ENCODE measurements around the gene RUNX1. TPM values are rescaled to one million over a fixed set of nuclear protein-coding genes. Genes with fewer than 3 reads are reported as not detected.

Gene RUNX1
- total and polyA plus RNA-seq, 4 experiments from 2014 or later: 6.0 to 96.3 (median 56.4) TPM

DNA sequence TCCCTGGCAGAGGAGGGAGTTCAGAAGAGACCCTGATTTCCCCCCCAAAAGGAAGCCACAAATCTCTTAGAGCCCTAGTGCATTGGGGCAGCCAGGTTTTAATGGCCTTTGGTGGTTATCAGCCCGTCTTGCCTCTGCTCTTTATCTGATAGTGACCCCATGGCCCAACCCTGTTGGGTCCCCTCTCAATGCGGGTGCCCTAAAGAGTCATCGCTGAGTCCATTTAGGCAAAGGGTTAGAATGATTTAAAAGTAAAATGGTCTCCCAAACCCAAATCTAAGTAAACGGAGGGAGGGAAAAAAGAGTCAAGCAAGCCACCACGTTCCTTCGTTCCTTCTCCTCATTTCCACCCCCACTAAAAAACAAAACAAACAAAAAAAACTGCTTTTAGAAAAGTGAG lies 164.0 kb downstream of the RUNX1 start:
- peaks cover 12 to 26% of the 10 kb centered on the region in 2 donors for H3K36me3 Mint-ChIP-seq
- intact Hi-C loops (cut with micrococcal nuclease): no loop called here
- ChIA-PET CTCF (ENCODE audit: partially characterized antibody) (interaction anchor here (0.7 to 10.8 kb wide), 7 partner anchors 19 to 955 kb away, joined by 3 to 108 read pairs (median 8); partner anchors contain the start of gene RUNX1), POLR2A (ENCODE audit: partially characterized antibody) (interaction anchor here (1.1 to 13.4 kb wide), 4 partner anchors 8 to 163 kb away, joined by 3 to 280 read pairs (median 52); partner anchors contain the start of gene RUNX1)
- H3K9me3 Mint-ChIP-seq: peaks cover 0 to 6% (median 0%) of the 10 kb centered on the region in 8 donors
- Histone ChIP-seq H3K36me3 (ENCODE audit: insufficient read depth, low read length) (peaks cover 4% of the 10 kb centered on the region), H3K27ac (ENCODE audit: low read depth, low read length) (no peak overlapping the region), H3K4me1 (ENCODE audit: insufficient read depth, low read length) (peaks cover 60% of the 10 kb centered on the region), H3K4me3 (ENCODE audit: low read length in 2 of 2) (no peak overlapping the region), H3K9me3 (ENCODE audit: control insufficient read depth in 1 of 2, low read length in 2 of 2) (no peaks in the 10 kb centered on the region), H3K27me3 (ENCODE audit: insufficient read depth, low read length) (no peaks in the 10 kb centered on the region)
- peaks cover 33 to 69% (median 50%) of the 10 kb centered on the region in 4 donors for H3K4me1 Mint-ChIP-seq
- peak overlapping the region in 5 of 8 donors; percentile 43 to 89 (median 80) for H3K4me3 Mint-ChIP-seq
- DNase-seq: no peak
- H3K27me3 Mint-ChIP-seq: peaks cover 0 to 1% of the 10 kb centered on the region in 2 donors
- peak overlapping the region; percentile 3 to 99 (median 67) for H3K27ac Mint-ChIP-seq

- Histone ChIP-seq H3K27me3 (ENCODE audit: insufficient read depth, low read length) (no peaks in the 10 kb centered on the region), H3K4me3 (ENCODE audit: low read length in 2 of 2) (no peak overlapping the region), H3K36me3 (ENCODE audit: insufficient read depth, low read length) (peaks cover 9% of the 10 kb centered on the region), H3K27ac (ENCODE audit: low read depth, low read length) (no peak overlapping the region), H3K4me1 (ENCODE audit: insufficient read depth, low read length) (peaks cover 59% of the 10 kb centered on the region), H3K9me3 (ENCODE audit: control insufficient read depth in 1 of 2, low read length in 2 of 2) (no peaks in the 10 kb centered on the region)
- Mint-ChIP-seq H3K36me3 (peaks cover 17 to 33% of the 10 kb centered on the region in 2 donors), H3K27me3 (peaks cover 0 to 1% of the 10 kb centered on the region in 2 donors), H3K9me3 (peaks cover 0 to 6% (median 0%) of the 10 kb centered on the region in 8 donors), H3K4me1 (peaks cover 33 to 69% (median 52%) of the 10 kb centered on the region in 4 donors), H3K4me3 (no peak overlapping the region), H3K27ac (peak overlapping the region in 6 of 7 donors; percentile 3 to 40 (median 20))
- POLR2A ChIA-PET (ENCODE audit: partially characterized antibody): interaction anchor here (3.4 to 13.4 kb wide), 2 partner anchors 49 to 163 kb away, joined by 13 to 280 read pairs; partner anchors contain the start of gene RUNX1
- CTCF ChIA-PET (ENCODE audit: partially characterized antibody): interaction anchor here (1.2 to 10.8 kb wide), 4 partner anchors 139 to 956 kb away, joined by 4 to 108 read pairs (median 28); partner anchors contain the start of gene RUNX1
- intact Hi-C loops (cut with micrococcal nuclease): no loop called here
- DNase-seq: no peak
These were observed 164.7 kb downstream of the RUNX1 start for GRCh38 chr21:34884346-34884929.

- no peak overlapping the region for H3K4me3 ChIP-seq (ENCODE audit: low read length in 2 of 2)
- H3K36me3 ChIP-seq (ENCODE audit: insufficient read depth, low read length): peaks cover 9% of the 10 kb centered on the region
- peak overlapping the region; percentile 38 to 83 (median 61) for H3K27ac Mint-ChIP-seq
- no peaks in the 10 kb centered on the region for H3K9me3 ChIP-seq (ENCODE audit: control insufficient read depth in 1 of 2, low read length in 2 of 2)
- CTCF ChIA-PET (ENCODE audit: partially characterized antibody): interaction anchor here (1.2 to 10.8 kb wide), 3 partner anchors 138 to 956 kb away, joined by 4 to 108 read pairs (median 5); partner anchors contain the start of gene RUNX1
- intact Hi-C loops (cut with micrococcal nuclease): no loop called here
- H3K27ac ChIP-seq (ENCODE audit: low read depth, low read length): no peak overlapping the region
- peaks cover 0 to 6% (median 0%) of the 10 kb centered on the region in 8 donors for H3K9me3 Mint-ChIP-seq
- peaks cover 34 to 69% (median 52%) of the 10 kb centered on the region in 4 donors for H3K4me1 Mint-ChIP-seq
- H3K4me1 ChIP-seq (ENCODE audit: insufficient read depth, low read length): peaks cover 59% of the 10 kb centered on the region
- POLR2A ChIA-PET (ENCODE audit: partially characterized antibody): interaction anchor here (13.4 kb wide), 1 partner anchor 164 kb away, joined by 280 read pairs; the partner anchor contains the start of gene RUNX1
- H3K27me3 Mint-ChIP-seq: no peaks in the 10 kb centered on the region
- peaks cover 20 to 34% of the 10 kb centered on the region in 2 donors for H3K36me3 Mint-ChIP-seq
- no peak for DNase-seq
- no peaks in the 10 kb centered on the region for H3K27me3 ChIP-seq (ENCODE audit: insufficient read depth, low read length)
- peak overlapping the region in 3 of 8 donors; percentile 25 to 49 (median 35) for H3K4me3 Mint-ChIP-seq
These were observed 165.4 kb downstream of the RUNX1 start for GRCh38 chr21:34883491-34884271.

DNA sequence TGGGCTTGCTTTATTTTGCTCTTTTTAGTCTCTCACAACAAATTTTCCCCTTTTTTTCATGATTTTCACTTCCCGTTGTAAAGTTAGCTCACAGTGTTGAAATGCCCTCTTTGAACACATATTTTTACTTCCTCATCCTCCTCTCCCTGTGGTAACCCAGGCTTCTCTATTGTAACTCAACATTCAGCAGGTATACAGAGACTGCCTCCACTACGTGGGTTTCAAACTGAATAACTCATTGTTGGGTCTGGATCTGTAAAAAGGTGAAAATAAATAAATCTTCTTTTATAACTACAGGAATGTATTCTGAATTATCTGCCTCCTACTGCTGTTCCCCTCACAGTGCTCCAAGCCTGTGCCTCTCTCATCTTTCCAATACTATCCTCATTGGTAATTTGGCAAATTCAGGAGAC lies 166.4 kb downstream of the RUNX1 start:
- POLR2A ChIA-PET (ENCODE audit: partially characterized antibody): no interaction called here
- H3K4me1 Mint-ChIP-seq: peaks cover 34 to 67% (median 49%) of the 10 kb centered on the region in 4 donors
- Histone ChIP-seq H3K27ac (ENCODE audit: low read depth, low read length) (no peak overlapping the region), H3K27me3 (ENCODE audit: insufficient read depth, low read length) (no peaks in the 10 kb centered on the region), H3K9me3 (ENCODE audit: control insufficient read depth in 1 of 2, low read length in 2 of 2) (no peaks in the 10 kb centered on the region), H3K4me1 (ENCODE audit: insufficient read depth, low read length) (peaks cover 54% of the 10 kb centered on the region), H3K4me3 (ENCODE audit: low read length in 2 of 2) (no peak overlapping the region), H3K36me3 (ENCODE audit: insufficient read depth, low read length) (peaks cover 10% of the 10 kb centered on the region)
- DNase-seq: no peak
- H3K27ac Mint-ChIP-seq: peak overlapping the region; percentile 8 to 83 (median 67)
- no peaks in the 10 kb centered on the region for H3K27me3 Mint-ChIP-seq
- intact Hi-C loops (cut with micrococcal nuclease): no loop called here
- peaks cover 29 to 37% of the 10 kb centered on the region in 2 donors for H3K36me3 Mint-ChIP-seq
- CTCF ChIA-PET (ENCODE audit: partially characterized antibody): interaction anchor here (1.9 kb wide), 1 partner anchor 137 kb away, joined by 5 read pairs; no protein-coding TSS in a partner anchor
- H3K9me3 Mint-ChIP-seq: peaks cover 0 to 2% (median 0%) of the 10 kb centered on the region in 8 donors
- H3K4me3 Mint-ChIP-seq: peak overlapping the region in 2 of 8 donors; percentile 34 to 58

DNA sequence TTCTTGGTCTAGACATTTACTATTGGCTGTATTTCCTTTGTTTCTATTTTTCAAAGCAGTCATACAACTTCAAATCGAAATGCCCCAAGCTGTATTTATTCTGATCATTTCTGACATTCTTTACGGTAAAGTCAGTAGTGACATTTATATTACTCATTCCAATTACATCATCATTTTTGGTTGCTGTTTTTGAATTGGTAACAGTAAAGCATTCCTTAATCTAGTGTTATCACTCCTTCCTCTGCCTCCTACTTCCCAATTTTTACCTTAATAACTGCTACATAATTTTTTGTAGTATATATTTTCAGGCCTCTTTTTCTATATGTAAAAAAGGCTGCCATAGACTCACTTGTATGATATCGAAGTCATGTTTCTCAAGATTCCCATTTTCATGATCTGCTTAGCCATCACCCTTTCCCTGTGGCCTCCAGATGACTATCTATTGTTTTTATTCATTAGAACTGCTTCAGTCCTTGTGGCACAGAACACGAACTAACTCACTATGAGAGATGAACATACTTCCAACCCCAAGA lies 167.2 kb downstream of the RUNX1 start:
- peaks cover 30 to 65% (median 44%) of the 10 kb centered on the region in 4 donors for H3K4me1 Mint-ChIP-seq
- DNase-seq: no peak
- Histone ChIP-seq H3K4me1 (ENCODE audit: insufficient read depth, low read length) (peaks cover 48% of the 10 kb centered on the region), H3K36me3 (ENCODE audit: insufficient read depth, low read length) (peaks cover 15% of the 10 kb centered on the region), H3K9me3 (ENCODE audit: control insufficient read depth in 1 of 2, low read length in 2 of 2) (no peaks in the 10 kb centered on the region), H3K4me3 (ENCODE audit: low read length in 2 of 2) (no peak overlapping the region), H3K27ac (ENCODE audit: low read depth, low read length) (no peak overlapping the region), H3K27me3 (ENCODE audit: insufficient read depth, low read length) (no peaks in the 10 kb centered on the region)
- no peak overlapping the region for H3K4me3 Mint-ChIP-seq
- H3K9me3 Mint-ChIP-seq: peaks cover 0 to 2% (median 0%) of the 10 kb centered on the region in 8 donors
- POLR2A ChIA-PET (ENCODE audit: partially characterized antibody): no interaction called here
- peaks cover 33 to 41% of the 10 kb centered on the region in 2 donors for H3K36me3 Mint-ChIP-seq
- intact Hi-C loops (cut with micrococcal nuclease): no loop called here
- no peaks in the 10 kb centered on the region for H3K27me3 Mint-ChIP-seq
- CTCF ChIA-PET (ENCODE audit: partially characterized antibody): interaction anchor here (3.5 kb wide), 1 partner anchor 8 kb away, joined by 7 read pairs; no protein-coding TSS in a partner anchor
- peak overlapping the region in 5 of 7 donors; percentile 22 to 78 (median 51) for H3K27ac Mint-ChIP-seq

DNA sequence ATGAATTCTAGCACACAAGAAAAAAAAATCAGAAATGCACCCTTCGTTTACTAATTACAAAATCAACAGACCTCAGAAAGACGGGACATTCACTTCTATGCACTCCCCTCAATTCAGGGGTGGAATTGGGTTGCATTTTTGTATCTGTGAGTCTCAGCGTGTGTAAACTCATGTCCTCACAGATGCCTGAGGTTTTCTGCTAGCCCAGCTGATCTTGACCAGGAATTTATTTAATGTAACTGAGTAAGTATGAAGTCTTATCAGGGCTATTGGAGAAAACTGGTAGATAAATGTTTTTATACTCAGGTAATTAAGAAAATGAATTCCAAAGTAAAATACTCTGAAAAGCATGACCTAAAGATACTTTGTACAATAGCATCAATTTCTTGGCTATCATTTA lies 167.7 kb downstream of the RUNX1 start:
- peaks cover 30 to 65% (median 43%) of the 10 kb centered on the region in 4 donors for H3K4me1 Mint-ChIP-seq
- H3K4me3 Mint-ChIP-seq: peak overlapping the region in 1 of 8 donors; percentile 46
- Histone ChIP-seq H3K27ac (ENCODE audit: low read depth, low read length) (no peak overlapping the region), H3K4me3 (ENCODE audit: low read length in 2 of 2) (no peak overlapping the region), H3K4me1 (ENCODE audit: insufficient read depth, low read length) (peaks cover 48% of the 10 kb centered on the region), H3K27me3 (ENCODE audit: insufficient read depth, low read length) (no peaks in the 10 kb centered on the region), H3K9me3 (ENCODE audit: control insufficient read depth in 1 of 2, low read length in 2 of 2) (no peaks in the 10 kb centered on the region), H3K36me3 (ENCODE audit: insufficient read depth, low read length) (peaks cover 17% of the 10 kb centered on the region)
- no peaks in the 10 kb centered on the region for H3K27me3 Mint-ChIP-seq
- CTCF ChIA-PET (ENCODE audit: partially characterized antibody): interaction anchor here (1.1 to 3.5 kb wide), 2 partner anchors 8 to 519 kb away, joined by 3 to 7 read pairs; no protein-coding TSS in a partner anchor
- POLR2A ChIA-PET (ENCODE audit: partially characterized antibody): no interaction called here
- H3K36me3 Mint-ChIP-seq: peaks cover 33 to 42% of the 10 kb centered on the region in 2 donors
- intact Hi-C loops (cut with micrococcal nuclease): no loop called here
- no peak for DNase-seq
- peak overlapping the region in 4 of 7 donors; percentile 22 to 57 (median 39) for H3K27ac Mint-ChIP-seq
- H3K9me3 Mint-ChIP-seq: peaks cover 0 to 2% (median 0%) of the 10 kb centered on the region in 8 donors
